Measurements from ENCODE around the gene DNAJB8. TPM values are rescaled to one million over a fixed set of nuclear protein-coding genes. Genes with fewer than 3 reads are reported as not detected.

The DNAJB8 gene
- total and polyA plus RNA-seq, 9 of the 15 experiments (the other 6 are each of a cell fraction or from before 2014, with no cell fraction given): not detected

GRCh38 chr3:128488636-128488990, 21.9 kb upstream of the DNAJB8 start (continued):
- TF ChIP-seq PATZ1 (CRISPR knock-in tag; IDR thresholded peaks at IDR 0.05; ENCODE audit: borderline replicate concordance) (no peak), RCOR1 (IDR thresholded peaks at IDR 0.05; ENCODE audit: borderline replicate concordance in 1 of 2, low read depth in 2 of 2, low read length in 2 of 2) (peak in 1 of 2 experiments; percentile 23; a peak in 1 of 4 replicates), TCF7 (IDR thresholded peaks at IDR 0.05; ENCODE audit: borderline replicate concordance) (no peak), CXXC5 (CRISPR knock-in tag; IDR thresholded peaks at IDR 0.05) (no peak), JUNB (CRISPR knock-in tag; conservative IDR thresholded peaks at IDR 0.05) (no peak), ZZZ3 (IDR thresholded peaks at IDR 0.05) (no peak), CBFB (CRISPR knock-in tag; IDR thresholded peaks at IDR 0.05) (no peak), HDAC2 (IDR thresholded peaks at IDR 0.05) (peak; percentile 69; the same call in 1 of the 2 replicates), GABPA (tag; conservative IDR thresholded peaks at IDR 0.05; ENCODE audit: low read depth) (0 out of 2 replicates have a peak, but pooled peaks have one; percentile 6), BRD4 (IDR thresholded peaks at IDR 0.05) (0 out of 2 replicates have a peak, but pooled peaks have one; percentile 14), ZFP30 (CRISPR knock-in tag; IDR thresholded peaks at IDR 0.05; ENCODE audit: borderline replicate concordance) (no peak), SUPT5H (IDR thresholded peaks at IDR 0.05) (no peak), ZNF263 (CRISPR knock-in tag; IDR thresholded peaks at IDR 0.05; ENCODE audit: borderline replicate concordance) (peak; percentile 44; the same call in 1 of the 2 replicates), MEF2A (IDR thresholded peaks at IDR 0.05; ENCODE audit: control insufficient read depth, low read depth, low read length) (no peak), PPARD (CRISPR knock-in tag; IDR thresholded peaks at IDR 0.05) (no peak), HMGN3 (IDR thresholded peaks at IDR 0.05; ENCODE audit: borderline replicate concordance, extremely low read depth, insufficient read length, low read depth, low read length) (peak; percentile 10), POLR2AphosphoS2 (IDR thresholded peaks at IDR 0.05; ENCODE audit: low read length) (no peak), ZBTB43 (CRISPR knock-in tag; IDR thresholded peaks at IDR 0.05) (no peak), BCOR (IDR thresholded peaks at IDR 0.05) (peak; percentile 89), CBX1 (IDR thresholded peaks at IDR 0.05; ENCODE audit: low read depth) (peak; percentile 46; the same call in 1 of the 2 replicates), ZNF239 (CRISPR knock-in tag; IDR thresholded peaks at IDR 0.05) (no peak), SRSF7 (optimal IDR thresholded peaks at IDR 0.05; ENCODE audit: low read depth, low read length) (no peak), NFIX (CRISPR knock-in tag; IDR thresholded peaks at IDR 0.05; ENCODE audit: low read depth) (no peak)
- TF ChIP-seq, protein P1, sequence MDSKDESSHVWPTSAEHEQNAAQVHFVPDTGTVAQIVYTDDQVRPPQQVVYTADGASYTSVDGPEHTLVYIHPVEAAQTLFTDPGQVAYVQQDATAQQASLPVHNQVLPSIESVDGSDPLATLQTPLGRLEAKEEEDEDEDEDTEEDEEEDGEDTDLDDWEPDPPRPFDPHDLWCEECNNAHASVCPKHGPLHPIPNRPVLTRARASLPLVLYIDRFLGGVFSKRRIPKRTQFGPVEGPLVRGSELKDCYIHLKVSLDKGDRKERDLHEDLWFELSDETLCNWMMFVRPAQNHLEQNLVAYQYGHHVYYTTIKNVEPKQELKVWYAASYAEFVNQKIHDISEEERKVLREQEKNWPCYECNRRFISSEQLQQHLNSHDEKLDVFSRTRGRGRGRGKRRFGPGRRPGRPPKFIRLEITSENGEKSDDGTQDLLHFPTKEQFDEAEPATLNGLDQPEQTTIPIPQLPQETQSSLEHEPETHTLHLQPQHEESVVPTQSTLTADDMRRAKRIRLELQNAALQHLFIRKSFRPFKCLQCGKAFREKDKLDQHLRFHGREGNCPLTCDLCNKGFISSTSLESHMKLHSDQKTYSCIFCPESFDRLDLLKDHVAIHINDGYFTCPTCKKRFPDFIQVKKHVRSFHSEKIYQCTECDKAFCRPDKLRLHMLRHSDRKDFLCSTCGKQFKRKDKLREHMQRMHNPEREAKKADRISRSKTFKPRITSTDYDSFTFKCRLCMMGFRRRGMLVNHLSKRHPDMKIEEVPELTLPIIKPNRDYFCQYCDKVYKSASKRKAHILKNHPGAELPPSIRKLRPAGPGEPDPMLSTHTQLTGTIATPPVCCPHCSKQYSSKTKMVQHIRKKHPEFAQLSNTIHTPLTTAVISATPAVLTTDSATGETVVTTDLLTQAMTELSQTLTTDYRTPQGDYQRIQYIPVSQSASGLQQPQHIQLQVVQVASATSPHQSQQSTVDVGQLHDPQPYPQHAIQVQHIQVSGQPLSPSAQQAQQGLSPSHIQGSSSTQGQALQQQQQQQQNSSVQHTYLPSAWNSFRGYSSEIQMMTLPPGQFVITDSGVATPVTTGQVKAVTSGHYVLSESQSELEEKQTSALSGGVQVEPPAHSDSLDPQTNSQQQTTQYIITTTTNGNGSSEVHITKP (IDR thresholded peaks at IDR 0.05; ENCODE audit: partially characterized antibody): no peak

All from K562 (cell line).